GM19468 (cell line): Measurements from ENCODE around the gene ATP2A2.
A peak's percentile ranks its signal among the peaks of the same experiment; 100 is the strongest.

ENCODE experiments used
- ATAC-seq: cut with Tn5 transposase; IDR thresholded peaks from one replicate; pipeline ENCODE4 v1.9.1; 2021; ENCODE audit warnings: mild to moderate bottlenecking, moderate library complexity, moderate number of reproducible peaks; ENCODE audit not compliant: unreplicated experiment; ENCODE audit errors: extremely low read depth

The ATP2A2 gene

GRCh38 chr12:110256780-110257431 lies 24.1 kb upstream of the ATP2A2 start:
- ATAC-seq, result no peak

DNA sequence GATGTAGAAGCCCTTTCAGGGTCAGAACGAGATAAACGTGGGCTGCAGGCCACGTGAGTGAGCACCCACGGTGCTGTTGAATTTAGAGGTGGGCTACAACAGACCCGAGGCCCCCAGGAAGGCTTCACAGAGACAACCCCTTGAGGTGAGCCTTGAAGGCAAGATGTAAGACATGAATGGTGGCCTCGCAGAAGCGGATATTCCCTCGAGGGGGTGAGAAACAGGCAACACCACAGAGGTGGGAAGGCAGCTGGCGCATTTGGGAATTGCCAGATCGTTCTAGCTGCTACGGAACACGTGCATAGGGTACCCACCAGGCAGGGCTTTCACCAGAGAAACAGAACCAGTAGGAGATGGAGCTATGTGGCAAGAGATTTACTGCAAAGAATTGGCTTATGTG lies 22.6 kb upstream of the ATP2A2 start:
- no peak for ATAC-seq

- no peak for ATAC-seq
These were observed 18.3 kb upstream of the ATP2A2 start for GRCh38 chr12:110262442-110263388.

- no peak for ATAC-seq
These were observed 14.6 kb upstream of the ATP2A2 start for GRCh38 chr12:110266381-110266960.

DNA sequence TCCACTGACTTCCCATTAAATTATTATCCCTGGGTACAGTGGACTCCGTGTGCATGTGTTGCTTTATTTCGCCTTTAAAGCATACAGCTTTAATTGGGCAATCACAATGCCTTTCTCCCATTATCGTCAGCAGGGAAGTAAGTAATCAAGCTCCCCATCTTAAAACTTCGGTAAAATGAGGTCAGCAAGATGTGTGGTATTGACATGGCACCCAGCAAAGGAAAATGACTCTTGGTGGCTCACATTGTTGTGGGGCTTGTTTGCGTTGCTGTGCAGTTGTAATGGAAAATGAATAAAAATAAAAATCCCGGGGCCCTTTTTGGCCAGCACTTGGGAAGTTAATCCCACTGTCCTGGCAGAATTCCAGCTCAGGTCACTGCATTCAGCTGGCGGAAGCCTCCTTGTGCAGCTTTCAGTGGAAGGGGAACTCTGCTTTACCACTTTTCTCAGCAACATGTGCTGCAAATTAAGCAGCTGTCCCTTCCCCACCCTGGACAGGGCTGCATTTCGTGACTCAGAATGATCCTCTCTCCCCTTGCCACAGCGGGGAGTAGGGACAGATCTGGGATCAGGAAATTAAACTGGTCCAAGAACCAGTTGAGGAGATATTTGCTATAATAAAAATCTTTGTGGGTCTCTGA lies 13.9 kb upstream of the ATP2A2 start:
- no peak for ATAC-seq

DNA sequence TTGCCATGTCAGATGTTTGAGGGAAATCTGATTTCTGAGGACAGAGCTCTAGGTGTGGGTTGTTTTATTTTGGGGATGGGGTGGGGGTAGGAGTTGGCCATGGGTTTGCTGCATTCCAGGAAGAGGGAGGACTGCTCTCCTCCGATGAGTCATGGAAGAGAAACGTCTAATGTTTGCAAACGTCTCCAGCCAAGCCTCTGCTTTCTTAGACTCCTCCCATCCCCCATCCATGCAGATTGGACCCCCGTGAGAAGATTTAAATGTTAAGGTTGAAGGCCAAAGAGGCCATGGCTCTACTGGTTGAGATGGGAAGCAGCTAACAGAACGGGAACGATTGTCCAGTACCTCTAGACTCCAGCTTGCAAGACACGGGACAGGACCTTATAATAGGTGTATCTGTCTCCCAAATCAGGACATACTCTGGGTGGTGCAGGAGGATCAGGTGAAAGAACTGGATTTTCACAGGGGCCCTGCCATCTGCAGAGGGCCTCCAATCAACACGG lies 11.4 kb upstream of the ATP2A2 start:
- ATAC-seq, result no peak

GRCh38 chr12:110270125-110270962 lies 10.7 kb upstream of the ATP2A2 start:
- ATAC-seq, result no peak

- no peak for ATAC-seq
These were observed 10.0 kb upstream of the ATP2A2 start for GRCh38 chr12:110271015-110271414.

DNA sequence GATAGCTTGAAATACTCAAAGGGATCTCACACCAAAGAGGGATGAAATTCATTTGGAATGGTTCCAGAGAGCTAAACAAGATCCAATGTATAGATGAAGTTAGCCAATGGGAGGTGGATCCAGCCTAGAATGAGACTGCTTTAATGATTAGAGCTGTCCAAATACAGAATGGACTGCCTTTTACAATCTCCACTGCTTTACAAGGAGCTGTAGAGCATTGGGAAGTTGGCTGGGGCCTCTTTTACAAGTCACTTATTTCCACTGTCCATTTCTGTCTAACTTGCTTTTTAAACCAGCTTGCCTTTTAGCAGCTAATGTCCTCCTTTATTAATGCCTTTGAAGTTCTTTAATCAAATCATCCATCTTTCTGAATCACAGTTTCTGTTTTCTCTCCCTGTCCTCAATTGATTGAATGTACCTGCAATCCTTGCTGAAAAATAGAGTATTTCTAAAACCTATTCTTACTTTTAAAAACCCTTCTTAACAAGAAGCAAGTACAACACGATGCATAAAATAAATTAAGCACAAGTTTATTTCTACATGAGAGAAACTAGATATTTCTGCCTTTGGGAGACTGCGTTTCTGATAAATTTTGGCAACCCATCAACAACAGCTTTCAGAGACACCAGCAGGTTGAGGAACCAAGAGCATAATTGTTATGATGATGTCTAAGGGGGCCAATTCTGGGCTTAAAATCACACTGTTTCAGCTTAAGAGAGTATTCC lies 3.4 kb upstream of the ATP2A2 start:
- ATAC-seq, result no peak

- ATAC-seq, result no peak
These were observed 2.9 kb upstream of the ATP2A2 start for GRCh38 chr12:110278255-110278536.

GRCh38 chr12:110279566-110280375 lies 1.3 kb upstream of the ATP2A2 start:
- no peak for ATAC-seq

DNA sequence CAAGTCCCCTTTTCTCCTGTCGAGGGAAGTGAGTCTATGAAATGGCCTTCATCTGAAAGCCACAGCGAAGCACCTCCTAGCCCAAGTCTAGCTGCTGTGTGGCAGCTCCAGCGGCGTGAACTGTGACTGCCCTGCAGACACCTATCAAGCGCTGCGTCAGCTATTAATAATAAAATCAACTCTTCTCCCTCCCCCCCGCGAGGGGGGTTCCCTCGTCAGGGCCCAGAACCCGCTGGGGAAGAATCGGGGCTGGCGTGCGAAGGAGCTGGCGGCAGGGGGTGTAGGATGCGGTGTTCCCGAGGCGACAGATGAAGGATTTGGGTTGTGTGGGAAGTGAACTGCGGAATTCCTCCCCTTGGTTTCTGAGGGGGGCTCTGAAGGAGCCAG lies 662 bp upstream of the ATP2A2 start:
- no peak for ATAC-seq

DNA sequence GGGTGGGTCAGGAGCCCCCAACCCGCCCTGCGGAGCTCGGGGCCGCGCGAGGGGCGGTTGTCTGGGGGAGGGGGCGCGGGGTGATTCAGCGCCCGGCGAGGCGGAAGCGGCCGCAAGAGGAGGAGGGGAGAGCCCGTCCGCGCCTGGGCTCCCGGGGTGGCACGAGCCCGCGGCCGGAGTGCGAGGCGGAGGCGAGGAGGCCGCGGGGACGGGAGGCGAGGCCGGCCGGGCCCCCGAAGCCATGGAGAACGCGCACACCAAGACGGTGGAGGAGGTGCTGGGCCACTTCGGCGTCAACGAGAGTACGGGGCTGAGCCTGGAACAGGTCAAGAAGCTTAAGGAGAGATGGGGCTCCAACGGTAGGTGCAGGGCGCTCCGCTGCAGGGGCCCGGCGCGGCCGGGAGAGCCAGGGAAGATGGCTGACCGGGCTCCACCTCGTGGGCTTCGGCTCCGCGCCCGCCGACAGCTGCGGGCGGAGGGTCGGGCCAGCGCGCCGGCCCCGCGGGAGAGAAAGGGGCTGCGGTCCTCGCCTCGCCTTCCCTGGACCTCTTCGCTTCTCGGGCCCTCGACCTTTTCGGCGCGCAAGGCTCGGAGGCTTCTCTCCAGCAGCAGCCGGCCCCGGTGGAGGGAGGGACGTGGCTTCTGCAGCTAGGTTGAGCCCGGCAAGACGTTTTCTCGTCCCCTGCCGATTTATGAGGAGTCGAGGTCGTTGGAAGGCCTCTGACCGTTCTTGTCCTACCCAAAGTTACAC lies 677 bp downstream of the ATP2A2 start:
- ATAC-seq, result peak; percentile 16

- no peak for ATAC-seq
These were observed 1.3 kb downstream of the ATP2A2 start for GRCh38 chr12:110282300-110282860.

- ATAC-seq, result no peak
These were observed 2.1 kb downstream of the ATP2A2 start for GRCh38 chr12:110282956-110283817.

DNA sequence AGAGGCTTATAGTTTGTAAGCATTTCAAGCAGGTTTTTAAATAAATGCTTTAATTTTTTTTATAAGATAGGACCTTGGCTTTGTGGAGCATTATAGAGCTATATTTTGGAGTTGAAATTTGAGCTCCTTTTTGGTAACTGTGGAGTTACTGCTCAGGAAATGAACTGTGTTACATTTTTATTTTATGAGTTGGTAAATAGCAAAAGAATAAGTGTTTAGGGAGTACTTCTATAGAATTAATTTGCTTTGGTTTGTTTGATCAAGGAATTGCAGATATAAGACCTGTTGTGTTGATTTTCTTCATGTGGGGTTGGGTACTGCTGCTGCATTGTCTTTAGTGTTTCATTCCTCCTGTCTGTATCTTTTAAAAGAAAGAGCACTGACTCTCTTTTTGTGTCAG lies 3.5 kb downstream of the ATP2A2 start:
- ATAC-seq, result no peak

GRCh38 chr12:110286623-110287022 lies 5.6 kb downstream of the ATP2A2 start:
- ATAC-seq, result no peak
